ENCODE results near the gene FAM120A.

GRCh38 chr9:93492327-93492726 lies 40.8 kb downstream of the FAM120A start:
- TF ChIP-seq ZBTB14 (CRISPR knock-in tag; IDR thresholded peaks at IDR 0.05) (no peak), ZBTB21 (CRISPR knock-in tag; IDR thresholded peaks at IDR 0.05) (no peak), POLR2A (IDR thresholded peaks at IDR 0.05; ENCODE audit: insufficient read depth in 1 of 2, low read depth in 2 of 2, low read length in 2 of 2) (no peak), ZNF670 (CRISPR knock-in tag; IDR thresholded peaks at IDR 0.05; ENCODE audit: borderline replicate concordance) (no peak)

All from HepG2 (cell line).